Stimulated activated CD4-positive, alpha-beta T cell treated with anti-CD3 and anti-CD28 coated beads, Interleukin-1b, Interleukin-23, amount 100 ng/mL, for 48 hours (primary cell): ENCODE measurements around the gene CD163L1.
A peak's percentile ranks its signal among the peaks of the same experiment; 100 is the strongest.
"Not testable (repeated sequence)": the region's sequence is repeated elsewhere in the genome, so short reads cannot be mapped to it uniquely, and the experiment has no call there.

Experiments used
- DNase-seq: peaks from one replicate; pipeline ENCODE4 v3.0.0-alpha.2; 2020

The CD163L1 gene

GRCh38 chr12:7403466-7403865 is 40.5 kb downstream of the CD163L1 start:
- DNase-seq: no peak

- DNase-seq: no peak
Measured at GRCh38 chr12:7399089-7399488, 44.9 kb downstream of the CD163L1 start.

DNA sequence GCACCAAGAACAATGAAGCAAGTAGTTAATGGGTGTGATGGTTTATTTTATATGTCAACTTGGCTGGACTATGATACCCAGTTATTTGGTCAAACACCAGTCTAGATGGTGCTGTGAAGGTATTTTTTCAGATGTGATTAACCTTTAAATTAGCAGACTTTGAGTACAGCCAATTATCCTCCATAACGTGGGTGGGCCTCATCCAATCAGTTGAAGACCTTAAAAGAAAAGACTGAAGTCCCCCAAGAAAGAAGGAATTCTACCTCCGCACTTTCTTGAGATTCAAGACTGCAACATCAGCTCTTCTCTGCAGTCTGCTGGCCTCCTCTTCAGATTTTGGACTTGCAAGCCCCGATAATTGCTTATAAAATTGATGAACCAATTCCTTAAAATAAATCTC is 47.5 kb downstream of the CD163L1 start:
- no peak for DNase-seq

DNA sequence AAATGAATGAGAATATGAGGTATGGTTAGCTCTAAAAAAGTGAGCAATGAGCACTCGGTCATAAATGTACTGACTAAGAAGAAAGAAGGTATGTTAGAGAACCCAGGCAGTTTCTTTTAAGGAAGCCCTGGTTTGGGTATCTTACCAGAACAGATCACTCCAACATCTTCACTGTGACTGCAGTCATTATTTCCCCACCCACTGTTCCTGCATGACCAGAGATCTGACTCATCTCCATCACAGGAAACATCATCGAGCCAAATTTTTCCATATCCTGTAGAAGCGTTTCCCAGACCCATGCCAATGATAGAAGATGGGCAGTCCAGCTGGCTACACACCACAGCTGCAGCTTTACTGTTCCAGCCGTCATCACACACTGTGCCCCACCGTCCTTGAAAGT is 48.0 kb downstream of the CD163L1 start:
- DNase-seq: no peak

DNA sequence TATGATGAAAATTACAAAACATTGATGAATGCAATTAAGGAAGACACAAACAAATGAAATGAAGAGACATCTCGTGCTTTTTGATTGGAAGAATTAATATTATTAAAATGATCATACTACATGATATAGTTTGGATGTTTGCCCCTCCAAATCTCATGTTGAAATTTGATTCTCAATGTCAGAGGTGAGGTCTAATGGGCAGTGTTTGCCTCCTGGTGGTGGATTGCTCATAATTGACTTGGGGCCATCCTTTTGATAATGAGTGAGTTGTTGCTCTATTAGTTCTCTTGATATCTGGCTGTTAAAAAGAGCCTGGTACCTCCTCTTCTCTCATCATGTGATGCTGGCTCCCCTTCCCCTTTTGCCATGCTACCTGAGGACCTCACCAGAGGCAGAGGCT is 56.7 kb downstream of the CD163L1 start:
- no peak for DNase-seq

GRCh38 chr12:7383157-7383556 is 60.8 kb downstream of the CD163L1 start:
- DNase-seq: no peak

- no peak for DNase-seq
Measured at GRCh38 chr12:7376196-7376595, 67.8 kb downstream of the CD163L1 start.

- no peak for DNase-seq
Measured at GRCh38 chr12:7375145-7375543, 68.8 kb downstream of the CD163L1 start.

DNA sequence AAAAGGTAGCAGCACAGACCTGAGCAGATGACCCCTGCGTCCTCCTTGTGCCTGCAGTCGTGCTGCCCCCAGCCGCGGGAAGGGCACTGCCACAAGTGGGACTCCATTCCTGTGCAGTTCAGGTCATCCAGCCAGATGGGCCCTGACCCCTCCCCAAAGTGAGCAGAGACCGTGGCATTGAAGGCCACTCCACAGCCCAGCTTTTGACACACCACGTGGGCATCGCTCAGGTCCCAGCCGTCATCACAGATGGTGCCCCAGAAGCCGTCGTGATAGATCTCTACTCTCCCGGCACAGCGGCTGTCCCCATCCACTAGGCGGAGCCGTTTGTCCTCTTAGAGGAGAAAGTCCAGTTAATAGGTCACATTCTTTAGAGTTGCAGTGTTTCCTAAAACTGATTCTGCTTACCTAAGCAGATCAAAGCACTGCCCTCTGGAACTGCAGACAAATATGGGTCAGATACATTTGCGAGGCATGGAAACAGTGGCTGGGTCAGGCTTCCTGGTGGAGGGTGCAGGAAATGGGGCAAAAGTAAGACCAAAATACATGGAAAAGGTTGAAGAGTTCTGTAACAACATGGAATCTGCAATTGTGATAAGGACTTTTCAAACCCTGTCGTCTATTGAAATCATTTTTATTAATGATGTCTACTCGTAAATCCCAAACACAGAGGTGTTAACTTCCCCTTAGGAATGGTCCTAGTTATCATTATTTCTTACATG is 69.4 kb downstream of the CD163L1 start:
- DNase-seq: peak; percentile 11

DNA sequence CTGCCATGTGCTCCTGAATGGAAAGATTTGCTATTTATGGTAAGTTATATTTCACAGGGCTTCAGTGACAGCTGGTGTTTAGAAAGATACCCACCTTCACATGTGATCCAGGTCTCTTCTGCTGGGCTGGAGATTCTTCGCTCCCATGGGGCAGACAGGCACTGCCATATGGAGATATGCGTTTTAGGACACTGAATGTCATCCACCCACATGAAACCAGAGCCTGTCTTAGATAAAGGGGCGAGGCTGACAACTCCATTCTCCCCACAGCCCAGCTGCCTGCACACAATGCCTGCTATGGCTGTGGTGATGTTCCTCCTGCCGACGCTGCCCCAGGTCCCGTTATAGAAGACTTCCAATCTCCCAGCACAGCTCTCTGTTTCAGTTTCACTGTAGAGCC is 70.7 kb downstream of the CD163L1 start:
- no peak for DNase-seq

GRCh38 chr12:7369274-7369729 is 74.7 kb downstream of the CD163L1 start:
- no peak for DNase-seq

DNA sequence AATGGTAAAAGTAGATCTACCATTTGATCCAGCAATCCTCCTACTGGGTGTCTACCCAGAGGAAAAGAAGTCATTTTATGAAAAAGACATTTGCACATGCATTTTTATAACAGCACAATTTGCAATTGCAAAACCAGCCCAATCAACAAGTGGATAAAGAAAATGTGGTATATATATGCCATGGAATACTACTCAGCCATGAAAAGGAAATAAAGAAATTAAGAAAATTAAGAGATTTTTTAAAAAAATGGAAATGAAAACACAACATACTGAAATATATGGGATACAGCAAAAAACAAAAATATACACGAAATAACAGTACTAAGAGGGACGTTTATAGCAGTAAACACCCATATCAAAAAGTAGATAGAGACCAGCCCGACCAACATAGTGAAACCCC is 81.2 kb downstream of the CD163L1 start:
- DNase-seq: no peak

DNA sequence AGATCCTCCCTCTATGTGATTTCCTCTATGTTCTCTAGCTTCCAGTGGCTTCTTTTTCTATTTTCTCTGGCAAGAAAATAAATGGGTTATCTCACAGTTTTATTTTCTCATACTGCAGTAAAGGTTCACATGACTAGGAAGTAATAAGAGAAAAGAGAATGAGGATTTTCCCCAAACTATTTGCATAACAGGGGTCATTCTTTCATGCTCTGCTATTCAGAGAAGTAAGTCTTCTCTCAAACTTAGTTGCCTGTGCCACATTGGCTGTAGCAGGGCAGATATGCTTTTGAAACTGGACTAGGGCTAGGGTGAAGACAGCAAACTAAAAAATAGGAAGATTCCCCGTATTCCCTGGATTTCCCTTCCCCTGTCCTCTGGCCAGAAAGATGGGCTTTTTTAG is 82.7 kb downstream of the CD163L1 start:
- no peak for DNase-seq

- no peak for DNase-seq
Measured at GRCh38 chr12:7354529-7354928, 89.4 kb downstream of the CD163L1 start.

GRCh38 chr12:7352661-7353060 is 91.3 kb downstream of the CD163L1 start:
- no peak for DNase-seq

GRCh38 chr12:7351177-7351576 is 92.8 kb downstream of the CD163L1 start:
- DNase-seq: no peak

- DNase-seq: no peak
Measured at GRCh38 chr12:7349418-7349817, 94.5 kb downstream of the CD163L1 start.

- no peak for DNase-seq
Measured at GRCh38 chr12:7346551-7347225, 97.3 kb downstream of the CD163L1 start.

DNA sequence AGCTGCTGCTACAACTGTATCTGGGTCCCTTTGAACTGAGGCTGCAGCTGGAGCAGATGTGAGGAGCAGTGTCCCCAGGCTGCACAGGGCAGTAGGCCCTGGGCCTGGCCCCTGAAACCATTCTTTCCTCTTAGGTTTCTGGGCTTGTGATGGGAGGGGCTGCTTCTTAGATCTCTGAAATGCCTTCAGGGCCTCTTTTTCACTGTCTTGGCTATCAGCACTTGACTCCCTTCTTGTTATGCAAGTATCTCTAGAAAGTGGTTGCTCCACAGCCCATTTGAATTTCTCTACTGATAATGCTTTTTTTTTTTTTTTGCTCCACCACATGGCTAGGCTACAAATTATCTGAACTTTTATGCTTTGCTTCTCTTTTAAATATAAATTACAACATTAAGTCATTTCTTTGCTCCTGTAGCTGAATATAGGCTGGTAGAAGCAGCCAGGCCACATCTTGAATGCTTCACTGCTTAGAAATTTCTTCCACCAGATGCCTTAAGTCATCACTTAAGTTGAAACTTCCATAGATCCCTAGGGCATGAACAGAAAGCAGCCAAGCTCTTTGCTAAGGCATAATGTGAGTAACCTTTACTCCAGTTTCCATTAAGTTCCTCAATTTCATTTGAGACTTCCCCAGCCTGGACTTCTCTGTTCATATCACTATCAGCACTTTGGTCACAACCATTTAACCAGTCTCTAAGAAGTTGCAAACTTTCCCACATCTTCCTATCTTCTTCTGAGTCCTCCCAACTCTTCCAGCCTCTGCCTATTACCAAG is 98.9 kb downstream of the CD163L1 start:
- no peak for DNase-seq

GRCh38 chr12:7339675-7340074 is 104.3 kb downstream of the CD163L1 start:
- no peak for DNase-seq

DNA sequence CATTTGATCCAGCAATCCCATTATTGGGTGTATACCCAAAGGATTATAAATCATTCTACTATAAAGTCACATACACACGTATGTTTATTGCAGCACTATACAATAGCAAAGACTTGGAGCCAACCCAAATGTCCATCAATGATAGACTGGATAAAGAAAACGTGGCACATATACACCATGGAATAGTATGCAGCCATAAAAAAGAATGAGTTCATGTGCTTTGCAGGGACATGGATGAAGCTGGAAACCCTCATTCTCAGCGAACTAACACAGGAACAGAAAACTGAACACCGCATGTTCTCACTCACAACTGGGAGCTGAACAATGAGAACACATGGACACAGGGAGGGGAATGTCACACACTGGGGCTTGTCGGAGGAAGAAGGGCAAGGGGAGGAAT is 106.2 kb downstream of the CD163L1 start:
- DNase-seq: not testable (repeated sequence)

GRCh38 chr12:7327918-7328317 is 116.0 kb downstream of the CD163L1 start:
- no peak for DNase-seq

GRCh38 chr12:7324176-7324575 is 119.8 kb downstream of the CD163L1 start:
- no peak for DNase-seq

DNA sequence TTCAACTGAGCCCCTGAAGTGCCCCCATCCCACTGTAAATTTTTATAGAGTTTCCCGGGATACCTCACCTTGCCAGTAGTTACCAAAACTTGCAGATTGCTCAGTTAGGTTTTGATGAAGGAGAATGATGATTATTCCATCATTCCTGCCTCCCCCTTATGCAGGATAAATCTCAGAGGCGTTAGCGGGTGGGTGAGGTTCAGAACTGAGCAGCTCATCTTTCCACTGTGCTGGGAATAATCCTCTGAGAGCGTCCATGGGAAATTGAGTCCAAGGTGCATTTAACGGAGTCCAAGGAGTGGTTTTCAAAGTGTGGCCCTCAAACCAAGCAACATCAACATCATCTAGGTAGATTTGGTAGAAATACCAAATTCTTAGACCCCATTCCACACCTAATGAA is 121.4 kb downstream of the CD163L1 start:
- no peak for DNase-seq
